ENCODE measurements around the gene TPP1.

The TPP1 gene

DNA sequence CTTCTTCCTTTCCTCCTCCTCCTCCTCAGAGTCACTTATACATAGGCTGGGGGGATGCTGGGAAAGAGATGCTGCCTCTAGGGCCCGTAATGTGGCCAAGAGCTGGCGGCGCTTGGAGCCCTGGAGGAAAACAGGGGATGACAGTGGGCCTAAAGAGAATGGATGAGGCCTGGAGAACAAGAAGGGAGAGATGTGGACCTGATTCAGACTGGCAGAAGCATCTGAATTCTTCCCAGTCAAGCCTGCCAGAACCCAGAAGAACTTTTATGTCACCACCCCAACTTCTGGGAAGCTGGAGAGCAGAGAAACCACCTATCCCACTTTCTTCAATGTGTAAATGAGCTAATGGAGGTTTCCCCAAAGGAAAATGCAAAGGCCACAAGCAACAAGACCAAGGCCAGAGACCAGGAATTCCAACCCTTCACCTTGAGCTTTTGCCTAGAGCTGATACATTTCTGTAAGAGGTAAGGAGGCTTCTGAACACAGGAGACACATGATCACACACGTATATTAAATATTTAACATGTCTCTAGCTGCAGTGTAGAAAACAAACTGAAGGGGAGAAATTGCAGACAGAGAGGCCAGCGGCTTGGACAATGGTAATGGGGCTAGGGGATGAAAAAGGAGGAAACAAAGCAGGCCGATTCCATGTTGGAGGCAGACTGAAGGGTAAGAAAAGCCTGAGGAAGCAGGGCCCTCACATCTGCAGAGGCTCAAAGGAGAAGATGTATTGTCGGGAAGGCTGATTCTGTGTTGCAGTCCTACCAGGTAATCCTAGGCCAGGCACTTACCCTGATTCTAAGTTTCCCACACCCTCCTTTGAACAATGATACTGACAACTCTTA, 16.9 kb downstream of the TPP1 start:
- peak overlapping the region in 16 of 21 experiments; percentile 84 to 98 (median 94) for H3K27ac ChIP-seq
- H3K4me3 ChIP-seq: peak overlapping the region; percentile 77 to 94 (median 87)

DNA sequence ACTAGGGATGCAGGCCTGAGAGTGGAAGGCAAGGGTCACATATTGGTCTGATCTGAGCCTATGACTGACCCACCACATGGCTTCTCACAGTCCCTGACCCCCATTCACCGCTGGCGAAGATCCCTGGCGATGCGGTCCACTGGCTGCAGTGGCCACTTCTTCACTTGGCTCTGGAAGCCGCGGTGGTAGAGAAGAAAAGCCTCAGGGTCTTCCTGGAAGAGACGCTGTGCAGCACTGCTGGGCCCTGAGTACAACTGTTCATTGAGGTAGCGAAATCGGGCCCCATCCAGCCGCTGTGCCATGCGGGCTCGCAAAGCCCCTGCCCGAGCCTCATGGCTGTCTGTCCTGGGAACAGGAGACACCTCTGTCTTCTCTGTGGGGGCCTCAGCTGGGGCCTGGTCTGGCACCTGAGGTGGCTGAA, 18.2 kb downstream of the TPP1 start:
- Histone ChIP-seq H3K4me3 (no peak overlapping the region), H3K27ac (no peak overlapping the region)

DNA sequence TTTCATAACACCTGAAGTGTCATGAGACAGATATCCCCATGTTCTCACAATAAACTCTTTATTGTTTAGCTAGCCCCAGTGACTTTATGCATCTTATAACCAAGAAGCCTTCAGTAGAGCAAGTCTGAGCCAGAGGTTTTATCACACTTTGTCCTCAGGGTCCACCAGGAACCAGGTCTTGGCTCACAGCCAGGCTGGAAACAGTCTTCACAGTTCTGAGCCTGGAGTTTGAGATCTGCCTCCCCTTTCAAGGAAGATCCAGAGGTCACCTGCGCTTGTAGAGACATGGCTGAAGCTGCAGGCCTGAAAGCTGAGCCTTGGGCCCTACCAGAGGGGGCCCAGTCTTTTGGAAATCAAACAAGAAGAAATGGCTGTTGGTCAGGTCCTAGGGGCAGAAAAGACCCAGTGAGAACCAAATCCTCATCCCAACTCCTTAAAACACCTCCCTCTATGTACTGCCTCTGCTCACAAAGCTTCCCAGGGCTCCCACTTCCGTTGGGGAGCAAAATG, 19.3 kb downstream of the TPP1 start:
- Histone ChIP-seq H3K4me3 (no peak overlapping the region), H3K27ac (no peak overlapping the region)

DNA sequence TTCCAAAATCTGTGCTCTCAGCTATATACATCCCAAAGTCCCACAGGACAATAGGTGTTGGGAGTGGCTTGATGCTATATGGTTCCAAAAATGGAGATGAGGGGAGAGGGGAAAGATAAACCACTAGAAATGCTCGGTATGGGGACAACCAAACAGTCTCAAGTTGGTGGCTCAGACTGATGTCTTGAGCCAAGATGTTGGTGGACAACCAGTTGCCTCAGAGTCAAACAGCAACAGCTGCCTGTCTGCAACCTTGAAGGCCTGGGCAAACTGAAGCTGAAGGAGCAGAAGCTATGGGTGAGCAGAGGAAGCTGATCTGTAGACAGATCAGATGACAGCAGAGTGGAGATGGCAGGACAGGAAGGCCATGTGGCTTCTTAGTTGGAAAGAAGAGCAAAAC, 19.8 kb downstream of the TPP1 start:
- H3K27ac ChIP-seq: no peak overlapping the region

DNA sequence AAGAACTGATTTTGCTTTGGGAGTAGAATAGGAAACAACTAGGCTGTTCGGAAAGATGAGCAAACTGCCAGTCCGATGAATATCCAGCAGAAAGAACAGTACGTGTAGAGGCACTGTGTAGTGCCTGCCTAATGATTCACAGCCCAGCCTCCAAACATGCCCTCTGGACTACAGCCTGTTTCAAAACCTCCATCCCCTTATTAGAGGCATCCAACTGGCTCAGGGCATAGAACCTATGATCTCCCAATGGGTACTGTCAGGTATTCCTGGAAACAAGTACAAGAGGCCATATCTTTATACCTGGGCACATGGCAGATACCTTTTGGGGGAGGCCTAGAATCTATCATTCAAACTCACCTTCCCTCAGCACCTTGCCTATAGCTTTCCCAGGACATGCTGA, 20.7 kb downstream of the TPP1 start:
- Histone ChIP-seq H3K4me3 (no peak overlapping the region), H3K27ac (no peak overlapping the region)

More for the DNA sequence above, 19.8 kb downstream of the TPP1 start:
- no peak overlapping the region for H3K4me3 ChIP-seq

DNA sequence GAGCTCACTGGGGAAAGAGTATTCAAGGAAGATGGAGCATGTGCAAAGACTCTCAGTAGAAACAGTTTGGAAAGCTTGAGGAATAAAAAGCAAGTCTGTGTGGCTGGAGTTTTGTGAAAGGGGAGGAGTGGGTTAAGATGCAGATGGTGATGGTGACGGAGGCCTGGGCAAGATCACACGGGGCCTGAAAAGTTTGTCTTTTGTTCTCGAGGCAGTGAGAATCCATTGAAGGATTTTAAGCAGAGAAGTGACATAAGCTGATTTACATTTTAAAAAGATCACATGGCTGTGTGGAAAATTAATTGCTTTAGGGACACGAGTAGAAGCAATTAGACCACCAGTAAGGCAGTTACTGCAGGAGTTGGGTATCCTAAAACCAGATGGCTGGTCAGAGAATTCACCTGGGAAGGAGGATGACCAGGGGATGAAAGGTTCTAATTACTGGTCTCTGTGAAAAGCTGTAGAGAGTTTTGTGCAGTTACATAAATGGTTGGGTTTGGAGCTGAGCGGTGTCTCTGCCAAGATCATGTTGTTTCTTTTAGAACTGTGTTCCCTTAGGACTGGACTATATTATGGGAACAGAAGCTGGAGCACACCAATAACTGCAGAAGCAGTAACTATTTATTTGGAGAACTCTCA, 22.9 kb downstream of the TPP1 start:
- H3K4me3 ChIP-seq: no peak overlapping the region
- H3K27ac ChIP-seq: peak overlapping the region in 2 of 21 experiments; percentile 10 to 38

DNA sequence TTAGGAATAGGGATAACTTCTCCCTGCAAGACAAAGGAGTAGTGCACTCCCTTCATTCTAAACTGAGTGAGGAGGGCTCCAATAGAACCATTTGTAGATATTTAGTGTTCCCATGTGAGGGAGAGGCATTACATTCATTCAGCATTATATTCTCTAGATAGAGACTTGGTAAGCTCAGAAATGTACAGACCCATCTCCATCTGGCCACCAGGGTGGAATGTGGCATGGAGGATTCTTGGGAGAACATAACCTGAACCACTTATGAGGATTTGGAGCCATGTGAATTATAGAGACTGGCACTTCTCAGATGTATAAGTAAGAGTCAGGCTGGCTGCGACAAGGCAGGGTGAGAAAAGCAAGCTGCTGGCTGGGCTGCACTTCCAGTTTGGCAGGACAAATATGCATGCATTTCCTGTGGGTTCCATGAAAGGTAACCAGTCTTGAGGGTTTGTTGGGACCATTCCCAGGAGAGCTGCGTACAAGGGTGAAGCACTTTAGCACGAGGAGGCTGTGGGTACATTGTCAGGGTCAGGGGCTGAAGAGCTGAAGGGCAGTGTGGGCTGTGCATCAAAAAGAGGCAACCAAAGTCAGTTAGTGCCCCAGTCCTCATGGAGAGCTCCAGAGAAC, 25.0 kb downstream of the TPP1 start:
- Histone ChIP-seq H3K4me3 (no peak overlapping the region), H3K27ac (no peak overlapping the region)

DNA sequence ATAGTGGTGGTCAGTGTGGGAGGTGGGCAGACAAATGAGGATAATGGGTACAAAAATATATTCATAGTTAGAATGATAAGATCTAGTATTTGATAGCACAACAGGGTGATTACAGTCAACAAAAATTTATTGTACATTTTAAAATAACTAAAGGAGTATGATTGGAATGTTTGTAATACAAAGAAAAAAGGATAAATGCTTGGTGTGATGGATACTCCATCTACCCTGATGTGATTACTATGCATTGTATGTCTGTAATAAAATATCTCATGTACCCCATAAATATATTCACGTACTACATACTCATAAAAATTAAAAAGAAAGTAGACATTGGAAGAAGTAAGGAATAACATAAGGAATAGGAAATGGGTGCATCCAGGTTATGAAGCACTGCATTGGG, 31.2 kb downstream of the TPP1 start:
- Histone ChIP-seq H3K4me3 (no peak overlapping the region), H3K27ac (no peak overlapping the region)

DNA sequence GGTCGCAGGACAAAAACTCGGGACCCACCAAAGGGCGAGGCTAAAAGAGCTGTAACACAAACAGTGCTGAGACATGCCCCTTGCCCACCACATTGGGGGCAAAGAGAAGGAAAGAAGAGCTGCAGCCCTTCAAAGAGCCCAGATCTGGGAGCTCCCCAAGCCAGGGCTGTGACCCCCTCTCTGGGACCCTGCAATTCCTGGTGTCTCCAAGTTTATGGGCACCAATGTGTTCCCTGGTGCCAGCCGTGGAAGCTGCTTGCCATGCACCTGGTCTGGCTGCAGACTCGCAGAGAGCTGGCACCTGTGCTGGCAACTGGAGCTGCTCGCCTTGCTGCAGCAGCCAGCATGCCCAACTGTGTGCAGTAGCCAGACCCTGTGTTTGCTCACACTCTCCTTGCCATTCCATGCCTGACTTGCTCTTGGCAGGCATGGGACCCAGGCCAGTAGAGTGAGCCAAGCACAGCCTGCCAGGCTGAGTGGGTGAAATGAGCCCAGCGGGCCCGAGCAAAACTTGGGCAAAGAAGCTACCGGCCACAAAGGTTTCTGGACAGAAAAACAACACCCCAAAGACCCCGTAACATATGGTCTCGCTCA, 31.8 kb downstream of the TPP1 start:
- Histone ChIP-seq H3K4me3 (no peak overlapping the region), H3K27ac (no peak overlapping the region)

DNA sequence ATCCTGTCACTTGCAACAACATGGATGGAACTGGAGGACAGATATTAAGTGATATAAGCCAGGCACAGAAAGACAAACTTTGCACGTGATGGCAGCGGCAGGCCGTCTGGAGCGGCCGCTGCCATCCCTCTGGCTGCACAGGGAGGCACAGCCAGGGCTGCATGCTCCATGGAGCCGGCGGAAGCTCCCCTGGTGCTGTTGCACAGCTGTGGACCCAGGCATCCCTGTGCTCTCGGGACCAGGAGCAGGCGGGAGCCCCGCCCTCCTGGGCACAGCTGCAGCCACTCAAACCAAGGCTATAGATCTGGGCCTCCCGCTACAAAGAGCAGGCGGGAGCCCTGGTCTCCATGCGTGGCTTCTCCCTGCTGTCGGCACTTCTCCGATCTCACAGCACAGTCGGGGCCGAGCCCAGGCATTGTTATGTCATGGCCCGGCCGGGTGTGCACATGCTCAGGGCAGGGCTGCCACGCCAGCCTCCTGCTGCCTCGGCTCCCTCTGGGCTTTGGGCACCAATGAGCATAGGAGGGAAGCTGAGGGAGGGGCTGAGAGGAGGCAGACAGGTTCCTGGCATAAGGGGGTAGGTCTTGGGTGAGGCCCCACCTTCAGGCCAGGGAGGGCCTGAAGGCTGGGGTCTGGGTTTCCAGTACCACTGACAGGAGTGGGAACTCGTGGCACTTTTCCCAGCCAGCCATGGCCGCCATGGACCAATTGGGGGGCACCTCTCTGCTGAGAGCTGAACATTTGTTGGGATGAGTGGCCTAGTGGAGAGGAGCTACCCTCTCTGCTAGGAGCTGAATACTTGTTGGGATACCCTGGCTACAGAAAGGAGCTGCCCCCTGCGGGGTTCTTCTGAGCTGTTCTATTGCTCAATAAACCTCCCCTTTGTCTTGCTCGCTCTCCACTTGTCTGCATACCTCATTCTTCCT, 32.5 kb downstream of the TPP1 start:
- H3K27ac ChIP-seq: peak overlapping the region in 1 of 21 experiments; percentile 2

DNA sequence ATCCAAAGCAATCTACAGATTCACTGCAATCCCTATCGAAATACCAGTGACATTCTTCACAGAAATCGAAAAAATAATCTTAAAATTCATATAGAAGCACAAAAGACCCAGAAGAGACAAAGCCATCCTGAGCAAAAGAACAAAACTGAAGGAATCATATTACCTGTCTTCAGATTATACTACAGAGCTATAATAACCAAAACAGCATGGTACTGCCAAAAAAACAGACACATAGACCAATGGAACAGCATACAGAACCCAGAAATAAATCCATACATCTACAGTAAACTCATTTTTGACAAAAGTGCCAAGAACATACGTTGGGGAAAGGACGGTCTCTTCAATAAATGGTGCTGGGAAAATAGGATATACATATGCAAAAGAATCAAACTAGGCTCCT, 34.7 kb downstream of the TPP1 start:
- Histone ChIP-seq H3K27ac (no peak overlapping the region), H3K4me3 (no peak overlapping the region)

More for the DNA sequence above, 32.5 kb downstream of the TPP1 start:
- no peak overlapping the region for H3K4me3 ChIP-seq

DNA sequence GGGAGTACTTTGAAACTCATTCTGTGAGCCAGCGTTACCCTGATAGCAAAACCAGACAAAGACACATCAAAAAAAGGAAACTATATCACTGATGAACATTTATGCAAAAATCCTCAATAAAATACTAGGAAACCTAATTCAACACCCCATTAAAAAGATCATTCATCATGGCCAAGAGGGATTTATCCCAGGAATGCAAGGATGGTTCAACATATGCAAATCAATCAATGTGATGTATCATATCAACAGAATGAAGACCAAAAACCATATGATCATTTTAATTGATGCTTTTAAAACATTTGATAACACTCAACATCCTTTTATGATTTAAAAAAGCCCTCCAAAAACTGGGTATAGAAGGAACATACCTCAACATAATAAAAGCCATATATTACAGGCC, 35.6 kb downstream of the TPP1 start:
- Histone ChIP-seq H3K27ac (no peak overlapping the region), H3K4me3 (no peak overlapping the region)

DNA sequence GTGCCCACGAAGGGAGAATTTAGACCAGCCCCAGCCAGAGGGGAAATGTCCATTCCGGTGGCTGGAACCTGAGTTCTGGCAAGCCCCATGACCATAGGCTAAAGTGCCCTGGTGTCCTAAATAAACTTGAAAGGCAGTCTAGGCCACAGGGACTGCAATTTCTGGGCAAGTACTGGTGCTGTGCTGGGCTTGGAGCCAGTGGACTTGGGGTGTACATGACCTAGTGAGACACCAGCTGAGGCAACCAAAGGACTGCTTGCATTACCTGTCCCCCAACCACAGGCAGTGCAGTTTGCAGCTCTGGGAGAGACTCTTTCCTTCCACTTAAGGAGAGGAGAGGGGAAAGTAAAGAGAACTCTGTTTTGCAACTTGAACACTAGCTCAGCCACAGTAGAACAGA, 39.5 kb downstream of the TPP1 start:
- no peak overlapping the region for H3K27ac ChIP-seq
- H3K4me3 ChIP-seq: no peak overlapping the region

DNA sequence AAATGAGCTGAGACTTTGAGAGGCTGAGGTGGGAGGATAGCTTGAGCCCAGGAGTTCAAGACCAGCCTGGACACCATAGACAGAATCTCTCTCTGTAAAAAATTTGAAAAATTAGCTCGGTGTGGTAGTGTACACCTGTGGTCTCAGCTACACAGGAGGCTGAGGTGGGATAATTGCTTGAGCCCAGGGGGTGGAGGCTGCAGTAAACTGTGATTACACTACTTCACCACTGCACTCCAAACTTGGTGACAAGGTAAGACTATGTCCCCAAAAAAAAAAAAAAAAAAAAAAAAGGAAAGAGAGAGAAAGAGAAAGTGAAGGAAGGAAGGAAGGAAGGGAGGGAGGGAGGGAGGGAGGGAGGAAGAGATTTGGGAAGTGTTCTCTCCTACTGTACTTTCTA, 41.1 kb downstream of the TPP1 start:
- no peak overlapping the region for H3K27ac ChIP-seq
- no peak overlapping the region for H3K4me3 ChIP-seq

DNA sequence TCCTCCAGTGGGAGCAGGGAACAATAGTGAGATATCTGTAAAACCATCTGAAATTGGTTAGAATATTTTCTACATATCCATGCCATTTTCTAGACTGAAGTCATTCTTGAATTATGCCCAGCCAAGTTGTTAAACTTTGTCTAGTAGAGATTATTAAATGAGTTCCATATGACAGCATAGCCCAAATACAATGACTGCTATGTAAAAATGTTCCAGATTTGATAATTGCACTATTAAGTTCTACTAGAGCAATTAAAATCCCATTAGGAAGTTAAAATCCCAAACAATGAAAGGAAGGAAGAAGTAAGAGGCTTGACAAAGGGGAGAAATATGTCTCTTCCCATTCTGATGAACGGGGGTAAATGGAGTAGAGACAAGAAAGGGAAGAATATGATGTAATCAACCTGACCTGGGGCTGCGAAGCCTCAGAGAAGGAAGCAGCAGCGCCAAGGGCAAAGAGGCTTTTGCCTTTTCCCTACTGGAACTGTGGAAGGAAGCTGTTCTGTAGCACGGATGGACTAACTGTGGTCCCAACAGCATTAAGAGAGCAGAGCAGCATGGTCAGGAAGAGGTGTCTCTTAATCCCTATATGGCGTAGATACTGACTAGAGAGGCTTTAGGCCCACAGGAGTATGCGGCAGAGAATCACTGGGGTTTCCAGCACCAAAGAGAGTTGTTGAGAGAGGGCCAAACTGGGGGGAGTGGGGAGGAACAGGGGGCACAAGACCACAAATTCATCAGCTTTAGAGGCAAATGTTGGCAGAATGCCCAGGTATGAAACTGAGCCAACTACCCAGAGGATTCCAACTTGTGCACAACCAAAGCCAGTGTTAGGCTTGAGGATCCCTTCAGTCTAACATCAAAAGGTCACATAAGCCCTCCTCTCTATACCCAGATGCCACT, 42.5 kb downstream of the TPP1 start:
- no peak overlapping the region for H3K4me3 ChIP-seq
- H3K27ac ChIP-seq: peak overlapping the region in 16 of 21 experiments; percentile 5 to 72 (median 36)

DNA sequence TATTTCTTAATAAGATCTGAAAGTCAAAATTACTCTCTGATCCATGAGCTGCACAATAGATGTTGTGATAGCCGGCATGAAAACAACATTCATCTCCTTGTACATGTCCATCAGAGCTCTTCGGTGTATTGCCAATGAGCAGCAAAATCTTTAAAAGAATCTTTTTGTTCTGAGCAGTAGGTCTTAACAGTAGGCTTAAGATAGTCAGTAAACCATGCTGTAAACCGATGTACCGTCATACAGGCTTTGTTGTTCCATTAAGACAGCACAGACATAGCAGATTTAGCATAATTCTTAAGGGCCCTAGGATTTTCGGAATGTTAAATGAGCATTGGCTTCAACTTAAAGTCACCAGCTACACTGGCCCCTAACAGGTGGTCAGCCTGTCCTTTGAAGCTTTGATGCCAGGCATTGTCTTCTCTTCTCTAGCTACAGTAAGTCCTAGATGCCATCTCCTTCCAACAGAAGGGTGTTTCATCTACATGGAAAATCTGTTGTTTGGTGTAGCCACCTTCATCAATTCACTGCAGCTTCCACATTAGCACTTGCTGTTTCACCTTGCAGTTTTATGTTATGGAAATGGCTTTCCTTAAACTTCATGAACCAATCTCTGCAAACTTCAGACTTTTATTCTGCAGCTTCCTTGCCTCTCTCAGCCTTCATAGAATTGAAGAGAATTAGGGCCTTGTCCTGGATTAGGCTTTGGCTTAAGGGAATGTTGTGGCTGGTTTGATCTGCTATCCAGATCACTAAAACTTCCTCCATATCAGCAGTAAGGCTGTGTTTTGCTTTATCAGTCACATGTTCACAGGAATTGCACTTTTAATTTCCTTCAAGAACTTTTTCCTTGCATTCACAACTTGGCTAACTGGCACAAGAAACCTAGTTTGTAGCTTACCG, 44.2 kb downstream of the TPP1 start:
- H3K4me3 ChIP-seq: no peak overlapping the region
- H3K27ac ChIP-seq: peak overlapping the region in 1 of 21 experiments; percentile 10

DNA sequence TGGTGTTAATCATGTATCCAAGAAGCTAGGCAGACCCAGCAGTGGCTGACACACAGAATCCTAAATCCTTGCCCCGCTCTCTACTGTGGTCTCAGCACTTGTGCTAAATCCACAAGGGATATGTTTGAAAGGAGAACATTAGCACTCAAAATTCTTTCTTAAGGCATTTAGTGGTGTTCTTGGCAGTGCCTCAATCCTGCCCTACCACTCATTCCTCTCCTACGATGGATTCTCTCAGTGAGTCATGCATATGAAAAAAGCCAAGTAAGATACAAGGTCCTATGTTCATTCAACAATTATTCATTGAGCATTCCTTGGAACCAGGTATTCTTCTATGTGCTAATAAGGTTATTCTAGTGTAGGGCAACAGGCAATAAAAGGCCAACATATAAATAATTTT, 47.0 kb downstream of the TPP1 start:
- no peak overlapping the region for H3K27ac ChIP-seq
- H3K4me3 ChIP-seq: no peak overlapping the region

All from skin epidermis (tissue), 12 donors.